HG03521 (cell line): ENCODE measurements around the gene FAM228A.
"Not testable (repeated sequence)": the region's sequence is repeated elsewhere in the genome, so short reads cannot be mapped to it uniquely, and the experiment has no call there.

ENCODE experiments used
- ATAC-seq: cut with Tn5 transposase; IDR thresholded peaks from one replicate; pipeline ENCODE4 v1.9.1; 2021; ENCODE audit warnings: mild to moderate bottlenecking, moderate library complexity; ENCODE audit not compliant: unreplicated experiment

The FAM228A gene

GRCh38 chr2:24190503-24190902, 15.7 kb downstream of the FAM228A start:
- no peak for ATAC-seq

GRCh38 chr2:24191156-24191555, 16.3 kb downstream of the FAM228A start:
- ATAC-seq = no peak

- no peak for ATAC-seq
Observed at GRCh38 chr2:24191848-24192247, 17.0 kb downstream of the FAM228A start.

- not testable (repeated sequence) for ATAC-seq
Observed at GRCh38 chr2:24197213-24197612, 22.4 kb downstream of the FAM228A start.

GRCh38 chr2:24199968-24200590, 25.2 kb downstream of the FAM228A start:
- ATAC-seq = no peak

GRCh38 chr2:24200799-24201198, 25.9 kb downstream of the FAM228A start:
- no peak for ATAC-seq

- no peak for ATAC-seq
Observed at GRCh38 chr2:24203029-24203786, 28.4 kb downstream of the FAM228A start.

GRCh38 chr2:24203787-24204150, 28.9 kb downstream of the FAM228A start:
- no peak for ATAC-seq

- no peak for ATAC-seq
Observed at GRCh38 chr2:24204505-24204904, 29.7 kb downstream of the FAM228A start.

GRCh38 chr2:24205131-24205530, 30.3 kb downstream of the FAM228A start:
- ATAC-seq = no peak

- no peak for ATAC-seq
Observed at GRCh38 chr2:24206242-24206641, 31.4 kb downstream of the FAM228A start.

- ATAC-seq = no peak
Observed at GRCh38 chr2:24206714-24207113, 31.9 kb downstream of the FAM228A start.

GRCh38 chr2:24207359-24207758, 32.5 kb downstream of the FAM228A start:
- ATAC-seq = no peak

GRCh38 chr2:24208490-24208889, 33.6 kb downstream of the FAM228A start:
- ATAC-seq = no peak

GRCh38 chr2:24209389-24210105, 34.7 kb downstream of the FAM228A start:
- ATAC-seq = no peak

- ATAC-seq = no peak
Observed at GRCh38 chr2:24210106-24210455, 35.2 kb downstream of the FAM228A start.

GRCh38 chr2:24210723-24211122, 35.9 kb downstream of the FAM228A start:
- no peak for ATAC-seq

GRCh38 chr2:24211408-24211807, 36.6 kb downstream of the FAM228A start:
- ATAC-seq = no peak

- peak; percentile 94 for ATAC-seq
Observed at GRCh38 chr2:24214880-24215279, 40.0 kb downstream of the FAM228A start.

GRCh38 chr2:24220554-24221291, 45.9 kb downstream of the FAM228A start:
- ATAC-seq = no peak

- ATAC-seq = no peak
Observed at GRCh38 chr2:24221343-24222050, 46.6 kb downstream of the FAM228A start.
